Mesenchymal stem cell (in vitro differentiated cells and primary cell): ENCODE measurements around the gene PPM1B.
A peak's percentile ranks its signal among the peaks of the same experiment; 100 is the strongest.

Experiments used
- DNase-seq: peaks from one replicate; pipeline ENCODE4 v3.0.0-alpha.2; 2013
- H2AFZ ChIP-seq: one replicate; pipeline ENCODE4 v1.6.1; 2013; ENCODE audit warnings: low read depth, mild to moderate bottlenecking, control low read depth, inconsistent platforms, low read length, moderate library complexity
- H2AK5ac ChIP-seq: 2 replicates; pipeline ENCODE4 v1.6.1; 2013; ENCODE audit warnings: low read length, moderate library complexity, mild to moderate bottlenecking, inconsistent platforms; ENCODE audit not compliant: severe bottlenecking
- H2BK120ac ChIP-seq: one replicate; pipeline ENCODE4 v1.6.1; 2013; ENCODE audit warnings: low read depth, mild to moderate bottlenecking, inconsistent platforms, low read length, moderate library complexity
- H2BK12ac ChIP-seq, 2 experiments: one replicate each; pipeline ENCODE4 v1.6.1; 2013; ENCODE audit warnings: inconsistent platforms in 2 of 2, low read length in 2 of 2, mild to moderate bottlenecking in 2 of 2, moderate library complexity in 2 of 2, control low read depth in 1 of 2
- H2BK15ac ChIP-seq: one replicate; pipeline ENCODE4 v1.6.1; 2013; ENCODE audit warnings: mild to moderate bottlenecking, low read depth, inconsistent platforms; ENCODE audit not compliant: poor library complexity, severe bottlenecking
- H2BK5ac ChIP-seq: 2 replicates; pipeline ENCODE4 v1.6.1; 2013; ENCODE audit warnings: low read depth, mild to moderate bottlenecking, low read length, control low read depth, inconsistent platforms; ENCODE audit not compliant: poor library complexity, severe bottlenecking
- H3K14ac ChIP-seq, 2 experiments: one replicate each; pipeline ENCODE4 v1.6.1; 2013; ENCODE audit warnings: inconsistent platforms in 2 of 2, low read length in 2 of 2, control low read depth in 1 of 2, mild to moderate bottlenecking in 1 of 2, moderate library complexity in 1 of 2
- H3K18ac ChIP-seq, 2 experiments: one replicate each; pipeline ENCODE4 v1.6.1; 2013; ENCODE audit warnings: inconsistent platforms in 2 of 2, low read length in 2 of 2, control low read depth in 1 of 2, low read depth in 1 of 2, mild to moderate bottlenecking in 1 of 2
- H3K23ac ChIP-seq, 2 experiments: one replicate each; pipeline ENCODE4 v1.6.1; 2013; ENCODE audit warnings: inconsistent platforms in 2 of 2, low read length in 2 of 2, mild to moderate bottlenecking in 2 of 2, moderate library complexity in 2 of 2, control low read depth in 1 of 2
- H3K27ac ChIP-seq: 2 replicates; pipeline ENCODE4 v1.5.1; 2013; ENCODE audit warnings: mild to moderate bottlenecking, moderate library complexity, low read length, control low read depth, inconsistent platforms; ENCODE audit not compliant: poor library complexity, severe bottlenecking
- H3K27me3 ChIP-seq, 2 experiments: 2 replicates each; pipeline versions ENCODE4 v1.6.1 to v1.7.0; 2013; ENCODE audit warnings: low read length in 2 of 2, mild to moderate bottlenecking in 2 of 2, moderate library complexity in 2 of 2, control low read depth in 1 of 2, inconsistent platforms in 1 of 2; ENCODE audit not compliant: control insufficient read depth in 1 of 2, insufficient read depth in 1 of 2
- H3K36me3 ChIP-seq, 2 experiments: 2 replicates each; pipeline versions ENCODE4 v1.6.1 to v1.7.0; 2013; ENCODE audit warnings: low read length in 2 of 2, control low read depth in 1 of 2, inconsistent platforms in 1 of 2, low read depth in 1 of 2, mild to moderate bottlenecking in 1 of 2; ENCODE audit not compliant: insufficient read depth in 2 of 2, control insufficient read depth in 1 of 2
- H3K4ac ChIP-seq, 2 experiments: one replicate each; pipeline ENCODE4 v1.6.1; 2013; ENCODE audit warnings: inconsistent platforms in 2 of 2, low read length in 2 of 2, mild to moderate bottlenecking in 2 of 2, moderate library complexity in 2 of 2, control low read depth in 1 of 2, low read depth in 1 of 2
- H3K4me1 ChIP-seq: 2 replicates; pipeline ENCODE4 v1.6.1; 2013; ENCODE audit warnings: low read depth, low read length, control low read depth; ENCODE audit not compliant: control insufficient read depth, insufficient read depth
- H3K4me2 ChIP-seq: 2 replicates; pipeline ENCODE4 v1.6.1; 2013; ENCODE audit warnings: low read length, mild to moderate bottlenecking, inconsistent platforms; ENCODE audit not compliant: poor library complexity, severe bottlenecking
- H3K4me3 ChIP-seq, 2 experiments: 2 replicates each; pipeline versions ENCODE4 v1.5.1 to v1.7.0; 2013; ENCODE audit warnings: low read length in 2 of 2, mild to moderate bottlenecking in 2 of 2, control low read depth in 1 of 2, low read depth in 1 of 2; ENCODE audit not compliant: insufficient read depth in 1 of 2
- H3K79me1 ChIP-seq: replicated peaks from 2 replicates; pipeline ENCODE4 v1.6.1; 2013; ENCODE audit warnings: mild to moderate bottlenecking, control low read depth, low read length, inconsistent platforms; ENCODE audit not compliant: poor library complexity, severe bottlenecking
- H3K9ac ChIP-seq: 2 replicates; pipeline ENCODE4 v1.7.0; 2013; ENCODE audit warnings: mild to moderate bottlenecking, low read length, moderate library complexity
- H3K9me3 ChIP-seq: 2 replicates; pipeline ENCODE4 v1.7.0; 2013; ENCODE audit warnings: mild to moderate bottlenecking, low read length; ENCODE audit not compliant: control insufficient read depth
- H4K8ac ChIP-seq: one replicate; pipeline ENCODE4 v1.6.1; 2013; ENCODE audit warnings: inconsistent platforms, mild to moderate bottlenecking, low read length, moderate library complexity
- H4K91ac ChIP-seq: one replicate; pipeline ENCODE4 v1.6.1; 2013; ENCODE audit warnings: mild to moderate bottlenecking, low read length, inconsistent platforms
- WGBS: methylation state at CpG from one replicate; pipeline ENCODE4 v1.1.7; 2013; ENCODE audit warnings: mixed read lengths; 5-methylcytosine and 5-hydroxymethylcytosine counted together

Gene PPM1B

GRCh38 chr2:44267796-44268648 lies 99.3 kb downstream of the PPM1B start:
- no peaks in the 10 kb centered on the region for H3K27me3 ChIP-seq
- no peak overlapping the region for H2AFZ ChIP-seq
- H2BK15ac ChIP-seq = no peak overlapping the region
- H3K27ac ChIP-seq = peak overlapping the region; percentile 86
- peak overlapping the region; percentile 45 for H2AK5ac ChIP-seq
- H3K36me3 ChIP-seq = no peaks in the 10 kb centered on the region
- H3K18ac ChIP-seq = no peak overlapping the region
- H3K4me1 ChIP-seq = peaks cover 4% of the 10 kb centered on the region
- H3K4me2 ChIP-seq = no peak overlapping the region
- H4K8ac ChIP-seq = no peak overlapping the region
- H4K91ac ChIP-seq = no peak overlapping the region
- no peak overlapping the region for H3K14ac ChIP-seq
- no peak overlapping the region for H3K4ac ChIP-seq
- H3K23ac ChIP-seq = no peak overlapping the region
- H2BK5ac ChIP-seq = no peak overlapping the region
- no peak overlapping the region for H3K9ac ChIP-seq
- 56% methylated on average over 7 of the region's 7 CpGs for WGBS
- no peak overlapping the region for H3K4me3 ChIP-seq
- no peaks in the 10 kb centered on the region for H3K9me3 ChIP-seq
- peak overlapping the region in 1 of 2 experiments; percentile 32 for H2BK12ac ChIP-seq
- no peak overlapping the region for H2BK120ac ChIP-seq
- H3K79me1 ChIP-seq = no peaks in the 10 kb centered on the region
- peak; percentile 47 for DNase-seq

GRCh38 chr2:44269831-44270230 lies 101.2 kb downstream of the PPM1B start:
- Histone ChIP-seq H3K27ac (no peak overlapping the region), H3K4me1 (peaks cover 6% of the 10 kb centered on the region), H3K4me2 (no peak overlapping the region), H3K27me3 (no peaks in the 10 kb centered on the region), H3K18ac (no peak overlapping the region), H3K9me3 (no peaks in the 10 kb centered on the region), H2AK5ac (peak overlapping the region; percentile 23), H3K9ac (no peak overlapping the region), H2BK120ac (no peak overlapping the region), H4K8ac (no peak overlapping the region), H2BK12ac (no peak overlapping the region), H3K36me3 (no peaks in the 10 kb centered on the region), H3K4me3 (no peak overlapping the region), H4K91ac (no peak overlapping the region), H2AFZ (no peak overlapping the region), H3K14ac (no peak overlapping the region), H2BK15ac (no peak overlapping the region), H2BK5ac (no peak overlapping the region), H3K23ac (no peak overlapping the region), H3K79me1 (no peaks in the 10 kb centered on the region), H3K4ac (no peak overlapping the region)
- 100% methylated on average over 1 of the region's 1 CpG for WGBS
- no peak for DNase-seq

- 96% methylated on average over 7 of the region's 7 CpGs for WGBS
- Histone ChIP-seq H3K9me3 (no peaks in the 10 kb centered on the region), H3K14ac (no peak overlapping the region), H3K9ac (no peak overlapping the region), H4K8ac (no peak overlapping the region), H3K4me2 (no peak overlapping the region), H2AK5ac (no peak overlapping the region), H3K79me1 (no peaks in the 10 kb centered on the region), H2BK120ac (no peak overlapping the region), H3K36me3 (no peaks in the 10 kb centered on the region), H3K18ac (no peak overlapping the region), H2BK15ac (no peak overlapping the region), H2BK12ac (no peak overlapping the region), H3K27me3 (no peaks in the 10 kb centered on the region), H4K91ac (no peak overlapping the region), H3K27ac (no peak overlapping the region), H3K23ac (no peak overlapping the region), H3K4me3 (no peak overlapping the region), H3K4ac (no peak overlapping the region), H3K4me1 (peaks cover 14% of the 10 kb centered on the region), H2BK5ac (no peak overlapping the region), H2AFZ (no peak overlapping the region)
- DNase-seq = no peak
Measured at GRCh38 chr2:44271296-44271695, 102.6 kb downstream of the PPM1B start.

GRCh38 chr2:44273076-44273475 lies 104.4 kb downstream of the PPM1B start:
- H2BK5ac ChIP-seq = no peak overlapping the region
- H3K4me3 ChIP-seq = no peak overlapping the region
- H3K4ac ChIP-seq = no peak overlapping the region
- 62% methylated on average over 3 of the region's 3 CpGs for WGBS
- H3K27ac ChIP-seq = no peak overlapping the region
- H3K9ac ChIP-seq = no peak overlapping the region
- H4K8ac ChIP-seq = no peak overlapping the region
- no peak overlapping the region for H3K14ac ChIP-seq
- H3K9me3 ChIP-seq = no peaks in the 10 kb centered on the region
- no peak overlapping the region for H2AK5ac ChIP-seq
- no peak overlapping the region for H2BK12ac ChIP-seq
- DNase-seq = no peak
- H2AFZ ChIP-seq = no peak overlapping the region
- H3K4me2 ChIP-seq = no peak overlapping the region
- H3K23ac ChIP-seq = no peak overlapping the region
- H4K91ac ChIP-seq = no peak overlapping the region
- H3K79me1 ChIP-seq = no peaks in the 10 kb centered on the region
- H2BK120ac ChIP-seq = no peak overlapping the region
- peaks cover 16% of the 10 kb centered on the region for H3K4me1 ChIP-seq
- no peaks in the 10 kb centered on the region for H3K27me3 ChIP-seq
- H3K36me3 ChIP-seq = no peaks in the 10 kb centered on the region
- no peak overlapping the region for H2BK15ac ChIP-seq
- H3K18ac ChIP-seq = no peak overlapping the region
